ENCODE measurements around the gene GALNT10. TPM values are rescaled to one million over a fixed set of nuclear protein-coding genes. Genes with fewer than 3 reads are reported as not detected.

Gene GALNT10
- polyA plus RNA-seq, 4 donors, result 24.9 to 29.2 (median 25.9) TPM

GRCh38 chr5:154262342-154262741, 71.8 kb downstream of the GALNT10 start:
- no peak for DNase-seq (ENCODE audit: low read depth in 4 of 4, low spot score in 2 of 4)

GRCh38 chr5:154264549-154265196, 74.1 kb downstream of the GALNT10 start:
- DNase-seq (ENCODE audit: low read depth in 4 of 4, low spot score in 2 of 4), result no peak

- DNase-seq (ENCODE audit: low read depth in 4 of 4, low spot score in 2 of 4), result no peak
Measured at GRCh38 chr5:154265197-154265773, 74.8 kb downstream of the GALNT10 start.

GRCh38 chr5:154267516-154267915, 77.0 kb downstream of the GALNT10 start:
- DNase-seq (ENCODE audit: low read depth in 4 of 4, low spot score in 2 of 4), result no peak

GRCh38 chr5:154268073-154268472, 77.5 kb downstream of the GALNT10 start:
- no peak for DNase-seq (ENCODE audit: low read depth in 4 of 4, low spot score in 2 of 4)

- DNase-seq (ENCODE audit: low read depth in 4 of 4, low spot score in 2 of 4), result no peak
Measured at GRCh38 chr5:154269414-154269813, 78.9 kb downstream of the GALNT10 start.

- no peak for DNase-seq (ENCODE audit: low read depth in 4 of 4, low spot score in 2 of 4)
Measured at GRCh38 chr5:154271466-154271865, 80.9 kb downstream of the GALNT10 start.

GRCh38 chr5:154271936-154272514, 81.5 kb downstream of the GALNT10 start:
- no peak for DNase-seq (ENCODE audit: low read depth in 4 of 4, low spot score in 2 of 4)

- no peak for DNase-seq (ENCODE audit: low read depth in 4 of 4, low spot score in 2 of 4)
Measured at GRCh38 chr5:154273028-154273617, 82.6 kb downstream of the GALNT10 start.

GRCh38 chr5:154273963-154274827, 83.7 kb downstream of the GALNT10 start:
- DNase-seq (ENCODE audit: low read depth in 4 of 4, low spot score in 2 of 4), result no peak

- no peak for DNase-seq (ENCODE audit: low read depth in 4 of 4, low spot score in 2 of 4)
Measured at GRCh38 chr5:154274828-154275185, 84.3 kb downstream of the GALNT10 start.

GRCh38 chr5:154275566-154275965, 85.0 kb downstream of the GALNT10 start:
- DNase-seq (ENCODE audit: low read depth in 4 of 4, low spot score in 2 of 4), result no peak

- DNase-seq (ENCODE audit: low read depth in 4 of 4, low spot score in 2 of 4), result no peak
Measured at GRCh38 chr5:154276261-154276972, 85.9 kb downstream of the GALNT10 start.

GRCh38 chr5:154276973-154277331, 86.4 kb downstream of the GALNT10 start:
- no peak for DNase-seq (ENCODE audit: low read depth in 4 of 4, low spot score in 2 of 4)

GRCh38 chr5:154277499-154277898, 87.0 kb downstream of the GALNT10 start:
- no peak for DNase-seq (ENCODE audit: low read depth in 4 of 4, low spot score in 2 of 4)

- DNase-seq (ENCODE audit: low read depth in 4 of 4, low spot score in 2 of 4), result no peak
Measured at GRCh38 chr5:154278186-154278585, 87.7 kb downstream of the GALNT10 start.

- no peak for DNase-seq (ENCODE audit: low read depth in 4 of 4, low spot score in 2 of 4)
Measured at GRCh38 chr5:154278908-154279307, 88.4 kb downstream of the GALNT10 start.

GRCh38 chr5:154284433-154284832, 93.9 kb downstream of the GALNT10 start:
- no peak for DNase-seq (ENCODE audit: low read depth in 4 of 4, low spot score in 2 of 4)

- DNase-seq (ENCODE audit: low read depth in 4 of 4, low spot score in 2 of 4), result no peak
Measured at GRCh38 chr5:154285661-154286408, 95.3 kb downstream of the GALNT10 start.

- no peak for DNase-seq (ENCODE audit: low read depth in 4 of 4, low spot score in 2 of 4)
Measured at GRCh38 chr5:154286557-154286956, 96.0 kb downstream of the GALNT10 start.

Data from left renal cortex interstitium (tissue), 4 donors.